Muscle layer of duodenum (tissue), 2 donors: ENCODE data around the gene KRTAP20-2.

ENCODE experiments used
- H3K27ac ChIP-seq: one replicate; pipeline ENCODE4 v1.7.0; 2013; ENCODE audit warnings: mild to moderate bottlenecking, low read length
- H3K27me3 ChIP-seq: one replicate; pipeline ENCODE4 v1.7.0; 2013; ENCODE audit warnings: low read depth, mild to moderate bottlenecking, control low read depth, low read length
- H3K36me3 ChIP-seq, 2 donors: one replicate each; pipeline ENCODE4 v1.7.0; 2013; ENCODE audit warnings: low read length in 2 of 2, control low read depth in 1 of 2, mild to moderate bottlenecking in 1 of 2; ENCODE audit not compliant: insufficient read depth in 2 of 2, control insufficient read depth in 1 of 2
- H3K4me1 ChIP-seq, 2 donors: one replicate each; pipeline ENCODE4 v1.7.0; 2013; ENCODE audit warnings: low read length in 2 of 2, mild to moderate bottlenecking in 2 of 2, control low read depth in 1 of 2, moderate library complexity in 1 of 2; ENCODE audit not compliant: insufficient read depth in 2 of 2, control insufficient read depth in 1 of 2
- H3K4me3 ChIP-seq, 2 donors: one replicate each; pipeline ENCODE4 v1.7.0; 2013; ENCODE audit warnings: low read length in 2 of 2, low read depth in 1 of 2, mild to moderate bottlenecking in 1 of 2
- H3K9me3 ChIP-seq, 2 donors: one replicate each; pipeline ENCODE4 v1.7.0; 2013; ENCODE audit warnings: low read length in 2 of 2, control low read depth in 1 of 2, mild to moderate bottlenecking in 1 of 2; ENCODE audit not compliant: control insufficient read depth in 1 of 2
- donor health status: healthy.

The KRTAP20-2 gene

GRCh38 chr21:30623362-30623761 is 11.6 kb upstream of the KRTAP20-2 start:
- Histone ChIP-seq H3K27me3 (no peaks in the 10 kb centered on the region), H3K27ac (no peak overlapping the region), H3K9me3 (no peaks in the 10 kb centered on the region), H3K4me1 (no peaks in the 10 kb centered on the region), H3K36me3 (no peaks in the 10 kb centered on the region), H3K4me3 (no peak overlapping the region)

- Histone ChIP-seq H3K4me1 (no peaks in the 10 kb centered on the region), H3K27ac (no peak overlapping the region), H3K36me3 (no peaks in the 10 kb centered on the region), H3K9me3 (no peaks in the 10 kb centered on the region), H3K27me3 (no peaks in the 10 kb centered on the region), H3K4me3 (no peak overlapping the region)
Observed at GRCh38 chr21:30625449-30626165, 9.4 kb upstream of the KRTAP20-2 start.

GRCh38 chr21:30628109-30628508 is 6.9 kb upstream of the KRTAP20-2 start:
- Histone ChIP-seq H3K9me3 (peaks cover 0 to 5% of the 10 kb centered on the region in 2 donors), H3K4me3 (no peak overlapping the region), H3K36me3 (no peaks in the 10 kb centered on the region), H3K27me3 (no peaks in the 10 kb centered on the region), H3K4me1 (no peaks in the 10 kb centered on the region), H3K27ac (no peak overlapping the region)

- Histone ChIP-seq H3K27me3 (no peaks in the 10 kb centered on the region), H3K4me3 (no peak overlapping the region), H3K27ac (no peak overlapping the region), H3K36me3 (no peaks in the 10 kb centered on the region), H3K4me1 (no peaks in the 10 kb centered on the region), H3K9me3 (peaks cover 0 to 5% of the 10 kb centered on the region in 2 donors)
Observed at GRCh38 chr21:30629200-30629599, 5.8 kb upstream of the KRTAP20-2 start.

- Histone ChIP-seq H3K9me3 (no peaks in the 10 kb centered on the region), H3K27ac (no peak overlapping the region), H3K36me3 (no peaks in the 10 kb centered on the region), H3K4me1 (no peaks in the 10 kb centered on the region), H3K4me3 (no peak overlapping the region), H3K27me3 (no peaks in the 10 kb centered on the region)
Observed at GRCh38 chr21:30638686-30639085, 3.7 kb downstream of the KRTAP20-2 start.

GRCh38 chr21:30642564-30642963 is 7.6 kb downstream of the KRTAP20-2 start, which contains the start of gene KRTAP20-3:
KRTAP20-3 (plus strand) TSS chr21:30642864.
- Histone ChIP-seq H3K36me3 (no peaks in the 10 kb centered on the region), H3K27ac (no peak within 1 kb of the TSS), H3K27me3 (no peaks in the 10 kb centered on the region), H3K9me3 (no peaks in the 10 kb centered on the region), H3K4me3 (no peak within 1 kb of the TSS), H3K4me1 (no peaks in the 10 kb centered on the region)

- no peaks in the 10 kb centered on the region for H3K27me3 ChIP-seq
- H3K9me3 ChIP-seq: no peaks in the 10 kb centered on the region
- H3K36me3 ChIP-seq: no peaks in the 10 kb centered on the region
- no peaks in the 10 kb centered on the region for H3K4me1 ChIP-seq
- H3K4me3 ChIP-seq: no peak overlapping the region
- no peak overlapping the region for H3K27ac ChIP-seq
Observed at GRCh38 chr21:30646904-30647414, 12.0 kb downstream of the KRTAP20-2 start.

GRCh38 chr21:30652891-30653290 is 17.9 kb downstream of the KRTAP20-2 start:
- H3K9me3 ChIP-seq: no peaks in the 10 kb centered on the region
- no peak overlapping the region for H3K4me3 ChIP-seq
- no peak overlapping the region for H3K27ac ChIP-seq
- H3K36me3 ChIP-seq: no peaks in the 10 kb centered on the region
- no peaks in the 10 kb centered on the region for H3K27me3 ChIP-seq
- H3K4me1 ChIP-seq: no peaks in the 10 kb centered on the region

GRCh38 chr21:30668776-30669175 is 33.8 kb downstream of the KRTAP20-2 start:
- H3K9me3 ChIP-seq: no peaks in the 10 kb centered on the region
- H3K4me3 ChIP-seq: no peak overlapping the region
- no peaks in the 10 kb centered on the region for H3K36me3 ChIP-seq
- H3K27me3 ChIP-seq: no peaks in the 10 kb centered on the region
- no peaks in the 10 kb centered on the region for H3K4me1 ChIP-seq
- H3K27ac ChIP-seq: no peak overlapping the region

GRCh38 chr21:30672985-30673650 is 38.1 kb downstream of the KRTAP20-2 start:
- Histone ChIP-seq H3K4me1 (no peaks in the 10 kb centered on the region), H3K9me3 (peaks cover 0 to 4% of the 10 kb centered on the region in 2 donors), H3K36me3 (no peaks in the 10 kb centered on the region), H3K4me3 (no peak overlapping the region), H3K27me3 (no peaks in the 10 kb centered on the region), H3K27ac (no peak overlapping the region)

GRCh38 chr21:30674312-30674711 is 39.3 kb downstream of the KRTAP20-2 start:
- Histone ChIP-seq H3K9me3 (peaks cover 0 to 4% of the 10 kb centered on the region in 2 donors), H3K4me1 (no peaks in the 10 kb centered on the region), H3K27me3 (no peaks in the 10 kb centered on the region), H3K36me3 (no peaks in the 10 kb centered on the region), H3K27ac (no peak overlapping the region), H3K4me3 (no peak overlapping the region)
